GM19463 (cell line): ENCODE data around the gene ALDH9A1.

Source experiments
- ATAC-seq: cut with Tn5 transposase; IDR thresholded peaks from one replicate; pipeline ENCODE4 v1.9.1; 2021; ENCODE audit warnings: mild to moderate bottlenecking, moderate library complexity; ENCODE audit not compliant: unreplicated experiment

The ALDH9A1 gene

GRCh38 chr1:165628147-165628822 lies 70.1 kb downstream of the ALDH9A1 start:
- ATAC-seq = no peak

DNA sequence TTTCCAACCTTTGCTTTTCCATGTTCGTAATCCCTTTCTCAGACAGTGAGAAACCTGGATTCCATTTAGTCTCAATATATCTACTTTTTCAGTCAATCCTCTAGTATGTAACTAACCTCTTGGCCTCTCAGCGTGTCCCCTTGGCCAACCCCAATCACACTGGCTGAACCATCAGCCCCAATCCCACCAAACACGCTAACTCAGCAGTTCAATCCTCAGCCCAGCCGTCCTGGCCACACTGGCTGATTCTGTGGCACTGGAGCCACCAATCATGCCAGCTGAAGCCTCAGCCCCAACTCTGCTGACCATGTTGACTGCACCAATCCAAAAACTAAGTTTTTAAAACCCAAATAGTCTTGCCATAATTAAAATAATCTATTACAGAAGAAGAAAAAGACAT lies 73.9 kb downstream of the ALDH9A1 start:
- ATAC-seq = no peak

- no peak for ATAC-seq
Measured at GRCh38 chr1:165623624-165624023, 74.7 kb downstream of the ALDH9A1 start.

DNA sequence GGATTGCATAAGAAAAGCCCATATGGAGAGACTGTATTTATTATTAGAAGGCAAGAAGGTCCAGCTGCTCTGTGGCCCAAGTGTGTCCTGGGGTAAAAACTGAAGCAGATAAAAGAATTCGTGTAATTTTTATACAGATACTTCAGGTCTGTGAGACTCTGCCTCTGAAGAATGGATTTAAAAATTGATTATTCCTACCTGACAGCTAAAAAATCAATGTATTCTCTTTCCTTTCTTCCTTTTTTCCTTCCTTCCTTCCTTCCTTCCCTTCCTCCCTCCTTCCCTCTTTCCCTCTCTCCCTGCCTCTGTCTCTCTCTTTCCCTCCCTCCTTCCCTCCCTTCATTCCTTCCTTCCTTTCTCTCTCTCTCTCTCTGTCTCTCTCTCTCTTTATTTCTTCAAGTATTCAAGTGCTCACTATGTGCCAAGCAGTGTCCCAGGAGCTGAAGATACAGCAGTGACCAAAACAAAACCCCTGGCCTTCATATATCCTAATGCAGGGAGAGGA lies 78.7 kb downstream of the ALDH9A1 start:
- ATAC-seq = no peak

DNA sequence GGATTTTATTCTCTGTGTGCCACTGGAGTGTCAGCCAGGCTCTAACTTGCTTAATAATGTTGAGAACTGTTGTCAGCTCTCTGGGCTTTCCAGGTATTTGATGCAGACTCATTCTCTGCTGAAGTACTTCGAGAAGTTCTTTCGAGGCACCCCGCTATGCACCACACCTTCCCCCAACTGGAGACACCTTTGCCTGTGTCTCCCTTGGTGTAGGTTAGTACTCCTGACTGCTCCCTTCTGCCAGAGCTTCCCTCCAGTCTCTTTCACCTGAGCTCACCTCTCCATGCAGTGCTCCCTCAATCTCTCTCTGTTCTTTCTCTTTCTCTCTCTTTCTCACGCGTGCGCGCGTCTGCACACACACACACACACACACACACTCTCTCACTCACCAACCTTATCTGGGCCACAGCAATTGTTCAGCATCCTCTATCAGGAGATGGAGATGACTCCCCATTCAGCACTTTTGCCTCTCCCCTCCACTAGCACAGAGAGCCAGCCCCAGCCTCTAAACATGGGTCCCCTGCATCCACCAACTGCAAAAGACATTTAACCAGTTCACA lies 81.3 kb downstream of the ALDH9A1 start:
- no peak for ATAC-seq

DNA sequence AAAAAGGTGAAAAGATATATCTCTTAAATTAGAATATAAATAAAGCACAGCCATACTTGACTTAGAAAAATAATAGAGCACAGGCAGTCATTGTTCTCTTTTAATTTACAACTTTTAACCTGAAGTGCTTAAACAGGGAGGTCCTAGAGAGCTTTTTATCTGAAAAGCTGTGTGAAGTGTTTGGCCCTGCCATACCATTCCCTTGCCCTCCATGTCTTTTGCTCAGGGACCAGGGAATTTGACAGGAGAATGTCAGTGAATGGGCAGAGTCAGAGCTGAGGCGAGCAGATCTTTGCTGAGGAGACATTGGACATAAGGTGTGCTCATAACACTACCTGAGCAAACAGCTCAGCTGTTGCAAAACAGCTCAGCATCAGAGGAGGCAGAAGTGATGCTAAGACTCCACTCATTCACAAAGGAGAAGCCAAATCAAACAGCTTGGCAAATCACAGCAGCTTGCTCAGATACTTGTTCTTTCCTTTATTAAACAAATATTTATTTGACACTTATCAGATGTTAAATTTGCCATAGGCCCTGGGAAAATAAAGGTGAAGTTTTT lies 82.2 kb downstream of the ALDH9A1 start:
- ATAC-seq = no peak
